Measurements from ENCODE around the gene SSC4D. TPM values are rescaled to one million over a fixed set of nuclear protein-coding genes. Genes with fewer than 3 reads are reported as not detected.
A peak's percentile ranks its signal among the peaks of the same experiment; 100 is the strongest.

The SSC4D gene
- total and polyA plus RNA-seq, 9 of the 15 experiments (the other 6 are each of a cell fraction or from before 2014, with no cell fraction given), result 0.06 to 1.1 (median 0.85) TPM; not detected in 1

DNA sequence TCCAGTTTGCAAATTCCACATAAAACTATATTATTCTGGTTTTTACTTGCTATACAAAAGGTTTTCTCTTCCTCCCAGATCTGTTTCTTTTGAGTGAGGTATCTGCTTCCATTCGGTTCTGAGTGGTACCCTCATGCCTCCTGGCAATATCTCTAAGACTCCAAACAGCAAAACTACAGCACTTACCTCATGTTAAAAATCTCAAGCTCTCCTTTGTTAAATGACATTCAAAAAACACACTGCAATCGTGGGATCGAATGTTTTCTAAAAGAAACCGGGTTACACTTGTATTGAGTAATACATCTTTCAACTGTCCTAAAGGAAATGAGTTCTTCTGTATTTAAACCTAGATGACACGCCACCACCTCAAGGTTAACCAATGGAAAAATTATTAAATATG lies 61.8 kb downstream of the SSC4D start (continued):
- TF ChIP-seq, protein P1, sequence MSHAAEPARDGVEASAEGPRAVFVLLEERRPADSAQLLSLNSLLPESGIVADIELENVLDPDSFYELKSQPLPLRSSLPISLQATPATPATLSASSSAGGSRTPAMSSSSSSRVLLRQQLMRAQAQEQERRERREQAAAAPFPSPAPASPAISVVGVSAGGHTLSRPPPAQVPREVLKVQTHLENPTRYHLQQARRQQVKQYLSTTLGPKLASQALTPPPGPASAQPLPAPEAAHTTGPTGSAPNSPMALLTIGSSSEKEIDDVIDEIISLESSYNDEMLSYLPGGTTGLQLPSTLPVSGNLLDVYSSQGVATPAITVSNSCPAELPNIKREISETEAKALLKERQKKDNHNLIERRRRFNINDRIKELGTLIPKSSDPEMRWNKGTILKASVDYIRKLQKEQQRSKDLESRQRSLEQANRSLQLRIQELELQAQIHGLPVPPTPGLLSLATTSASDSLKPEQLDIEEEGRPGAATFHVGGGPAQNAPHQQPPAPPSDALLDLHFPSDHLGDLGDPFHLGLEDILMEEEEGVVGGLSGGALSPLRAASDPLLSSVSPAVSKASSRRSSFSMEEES (CRISPR knock-in tag; IDR thresholded peaks at IDR 0.05), result no peak
- TF ChIP-seq ZNF76 (CRISPR knock-in tag; IDR thresholded peaks at IDR 0.05; ENCODE audit: borderline replicate concordance) (no peak), ETV1 (tag; conservative IDR thresholded peaks at IDR 0.05; ENCODE audit: low read depth) (no peak), SAP30 (IDR thresholded peaks at IDR 0.05; ENCODE audit: borderline replicate concordance, insufficient read depth, low read depth, low read length, poor library complexity, severe bottlenecking) (no peak), CCAR2 (IDR thresholded peaks at IDR 0.05; ENCODE audit: low read depth, low read length) (no peak)

GRCh38 chr7:76346778-76347177 lies 62.7 kb downstream of the SSC4D start:
- Histone ChIP-seq H3K4me3 (no peak overlapping the region), H3K9ac (ENCODE audit: insufficient read depth in 1 of 2, low read depth in 2 of 2, low read length in 2 of 2) (peak overlapping the region in 1 of 2 experiments; percentile 14; a peak in 1 of 4 replicates), H3K27ac (ENCODE audit: extremely low read depth, low read depth, low read length) (no peak overlapping the region; the same call in 2 of the 3 replicates), H3K4me2 (ENCODE audit: insufficient read depth, low read length) (no peak overlapping the region), H3K79me2 (ENCODE audit: control insufficient read depth, insufficient read depth, low read length) (peaks cover 99% of the 10 kb centered on the region), H3K36me3 (ENCODE audit: control insufficient read depth, insufficient read depth, low read length) (peaks cover 97% of the 10 kb centered on the region), H3K9me1 (ENCODE audit: control insufficient read depth, insufficient read depth, low read length) (no peaks in the 10 kb centered on the region), H3K4me1 (replicated peaks in 1 of 2; ENCODE audit: control insufficient read depth in 2 of 2, insufficient read depth in 2 of 2, low read length in 2 of 2) (peaks cover 0 to 11% of the 10 kb centered on the region in 2 experiments; a peak in 2 of 5 replicates), H4K20me1 (replicated peaks; ENCODE audit: control insufficient read depth, insufficient read depth, low read length) (peaks cover 37% of the 10 kb centered on the region), H3K27me3 (ENCODE audit: control insufficient read depth in 2 of 2, insufficient read depth in 2 of 2, low read length in 2 of 2) (no peaks in the 10 kb centered on the region), H2AFZ (ENCODE audit: low read depth, low read length) (no peak overlapping the region), H3K9me3 (replicated peaks; ENCODE audit: control insufficient read depth, insufficient read depth, low read depth, low read length) (no peaks in the 10 kb centered on the region)
- DNase-seq (ENCODE audit: extremely low read depth in 1 of 4, low spot score in 3 of 4) (no peak), FAIRE-seq (no peak), ATAC-seq (no peak)
- CTCF ChIA-PET (ENCODE audit: low intra/inter-chr PET ratio), result no interaction called here
- in situ Hi-C loops (cut with MboI), result no loop called here
- intact Hi-C loops (cut with micrococcal nuclease), result no loop called here
- BruUV-seq (replicated peaks), result no TSS peak
- POLR2A ChIA-PET, result no interaction called here
- WGBS (ENCODE audit: insufficient coverage, low coverage, missing lambda C conversion rate), result 95% methylated on average over 8 of the region's 8 CpGs
- TF ChIP-seq COPS2 (conservative IDR thresholded peaks at IDR 0.05) (no peak), BCOR (IDR thresholded peaks at IDR 0.05) (no peak), ZNF699 (CRISPR knock-in tag; IDR thresholded peaks at IDR 0.05; ENCODE audit: insufficient replicate concordance) (no peak), SUPT5H (IDR thresholded peaks at IDR 0.05) (peak; percentile 23; the same call in 1 of the 2 replicates), POLR2A (conservative IDR thresholded peaks at IDR 0.05) (peak; percentile 17; the same call in 1 of the 2 replicates), POLR2B (IDR thresholded peaks at IDR 0.05; ENCODE audit: low read depth, partially characterized antibody) (peak; percentile 16)

Data from K562 (cell line).